Measurements from ENCODE around the gene ZRANB3. TPM values are rescaled to one million over a fixed set of nuclear protein-coding genes. Genes with fewer than 3 reads are reported as not detected.
"Not testable (repeated sequence)": the region's sequence is repeated elsewhere in the genome, so short reads cannot be mapped to it uniquely, and the experiment has no call there.

ZRANB3 gene
- total RNA-seq, 1 donor from 2014 or later, result 1.7 TPM

DNA sequence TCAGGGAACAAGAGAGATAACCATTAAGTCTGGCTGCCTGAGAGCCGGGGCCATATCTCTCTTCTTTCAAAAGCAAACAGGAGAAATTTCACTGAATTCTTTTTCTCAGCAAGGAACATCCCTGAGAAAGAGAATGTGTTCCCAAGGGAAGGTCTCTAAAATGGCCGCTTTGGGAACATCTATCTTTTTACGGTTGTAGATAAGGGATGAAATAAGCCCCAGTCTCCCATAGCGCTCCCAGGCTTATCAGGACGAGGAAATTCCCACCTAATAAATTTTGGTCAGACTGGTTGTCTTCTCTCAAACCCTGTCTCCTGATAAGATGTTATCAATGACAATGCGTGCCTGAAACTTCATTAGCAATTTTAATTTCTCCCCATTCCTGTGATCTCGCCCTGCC lies 32.4 kb downstream of the ZRANB3 start:
- intact Hi-C loops (cut with DNase I); ATAC-seq (ENCODE audit: poor library complexity); DNase-seq: not testable (repeated sequence)

DNA sequence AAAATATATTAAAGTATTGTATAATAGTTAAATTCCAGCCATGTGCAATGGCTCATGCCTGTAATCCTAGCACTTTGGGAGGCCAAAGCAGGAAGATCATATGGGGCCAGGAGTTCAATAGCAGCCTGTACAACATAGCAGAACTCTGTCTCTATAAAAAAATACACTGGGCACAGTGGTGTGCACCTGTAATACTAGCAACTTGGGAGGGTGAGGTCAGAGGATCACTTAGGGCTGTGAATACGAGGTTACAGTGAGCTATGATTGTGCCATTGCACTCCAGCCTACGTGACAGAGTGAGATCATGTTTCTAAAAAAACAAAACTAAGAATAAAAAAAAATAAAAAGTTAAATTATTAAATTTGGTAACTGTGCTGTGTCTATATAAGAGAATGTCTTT lies 36.1 kb downstream of the ZRANB3 start:
- intact Hi-C loops (cut with DNase I), result no loop called here
- ATAC-seq (ENCODE audit: poor library complexity) (no peak), DNase-seq (no peak)

DNA sequence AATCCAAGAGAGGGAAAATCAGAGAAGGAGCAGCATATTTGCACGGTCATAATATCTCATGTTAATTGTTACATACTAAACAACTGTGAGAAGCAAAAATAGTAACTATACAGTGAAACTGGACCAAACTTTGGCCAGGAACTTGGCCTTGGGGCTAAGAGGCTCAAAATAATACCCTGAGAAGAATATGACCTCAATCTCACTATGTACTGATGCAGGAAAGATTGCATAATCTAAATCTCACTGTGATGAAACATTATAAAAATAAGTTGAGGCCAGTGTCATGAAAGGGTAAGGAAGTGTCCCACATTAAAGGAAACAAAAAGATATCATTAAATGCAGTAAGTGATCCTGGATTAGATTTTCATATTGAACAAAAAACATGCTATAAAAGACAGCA lies 36.5 kb downstream of the ZRANB3 start:
- ATAC-seq (ENCODE audit: poor library complexity) (no peak), DNase-seq (no peak)
- intact Hi-C loops (cut with DNase I), result no loop called here

DNA sequence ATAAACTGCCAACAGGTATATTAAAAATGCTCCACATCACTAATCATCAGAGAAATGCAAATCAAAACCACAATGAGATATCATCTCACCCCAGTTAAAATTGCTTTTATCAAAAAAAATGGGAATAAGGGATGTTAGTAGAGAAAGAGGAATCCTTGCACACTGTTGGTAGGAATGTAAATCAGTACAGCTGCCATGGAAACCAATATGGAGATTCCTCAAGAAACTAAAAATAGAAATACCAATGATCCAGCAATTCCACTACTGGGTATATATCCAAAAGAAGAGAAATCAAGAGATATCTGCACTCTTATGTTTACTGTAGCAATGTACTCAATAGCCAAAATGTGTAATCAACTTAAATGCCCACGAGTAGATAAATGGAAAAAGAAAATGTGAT lies 40.6 kb downstream of the ZRANB3 start:
- DNase-seq (no peak), ATAC-seq (ENCODE audit: poor library complexity) (no peak)
- intact Hi-C loops (cut with DNase I), result no loop called here

DNA sequence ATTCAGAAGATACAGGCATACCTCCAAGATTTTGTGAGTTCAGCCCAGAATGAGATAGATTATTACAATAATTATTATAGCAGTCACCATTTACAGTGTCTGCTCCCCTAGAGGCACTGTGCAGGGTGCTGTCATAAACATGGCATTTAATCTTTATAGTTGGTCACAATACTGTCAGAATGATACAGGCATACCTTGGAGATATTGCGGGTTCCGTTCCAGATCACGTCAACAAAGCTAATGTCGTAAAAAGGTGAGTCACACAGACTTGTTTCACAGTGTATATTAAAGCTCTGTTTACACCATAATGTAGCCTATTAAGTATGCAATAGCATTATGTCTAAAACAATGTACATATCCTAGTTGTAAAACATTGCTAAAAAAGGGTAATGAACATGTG lies 45.6 kb downstream of the ZRANB3 start:
- DNase-seq (no peak), ATAC-seq (ENCODE audit: poor library complexity) (no peak)
- intact Hi-C loops (cut with DNase I), result no loop called here

DNA sequence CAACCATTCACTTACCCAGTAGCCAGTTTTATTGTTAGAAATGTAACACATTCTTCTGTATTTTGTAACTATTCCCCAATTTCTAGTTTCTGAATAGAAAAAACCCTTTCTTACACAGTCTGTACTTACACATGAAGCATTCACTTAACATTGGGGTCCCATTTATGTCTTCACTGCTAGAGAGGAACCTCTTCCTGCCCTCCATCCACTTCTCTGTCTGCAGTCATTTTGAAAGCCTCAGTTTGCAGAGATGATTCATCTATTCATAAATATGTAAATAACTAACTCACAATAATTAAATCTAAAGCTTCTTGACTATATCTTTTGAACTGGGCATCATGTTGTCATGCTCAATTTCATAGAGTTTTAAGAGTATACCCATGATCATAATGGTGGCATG lies 55.9 kb downstream of the ZRANB3 start:
- DNase-seq (no peak), ATAC-seq (ENCODE audit: poor library complexity) (no peak)
- intact Hi-C loops (cut with DNase I), result no loop called here

DNA sequence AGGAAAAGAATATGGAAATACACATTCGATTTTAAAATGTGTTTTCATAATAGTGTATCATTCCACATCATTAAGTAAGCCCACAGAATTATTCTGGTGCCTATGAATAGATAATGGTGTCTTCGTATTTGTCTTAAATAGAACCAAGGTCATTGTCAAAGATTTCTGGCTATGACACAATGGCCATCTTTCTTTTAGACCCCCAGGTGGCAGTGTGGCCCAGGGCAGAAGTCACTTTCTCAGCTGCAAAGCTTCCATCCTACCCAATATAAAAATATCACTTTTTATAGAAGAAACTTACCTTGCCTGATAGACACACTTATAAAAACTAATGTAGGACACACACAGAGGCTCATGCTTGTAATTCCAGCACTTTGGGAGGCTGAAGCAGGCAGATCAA lies 57.5 kb downstream of the ZRANB3 start:
- ATAC-seq (ENCODE audit: poor library complexity), result no peak
- intact Hi-C loops (cut with DNase I), result no loop called here
- no peak for DNase-seq

DNA sequence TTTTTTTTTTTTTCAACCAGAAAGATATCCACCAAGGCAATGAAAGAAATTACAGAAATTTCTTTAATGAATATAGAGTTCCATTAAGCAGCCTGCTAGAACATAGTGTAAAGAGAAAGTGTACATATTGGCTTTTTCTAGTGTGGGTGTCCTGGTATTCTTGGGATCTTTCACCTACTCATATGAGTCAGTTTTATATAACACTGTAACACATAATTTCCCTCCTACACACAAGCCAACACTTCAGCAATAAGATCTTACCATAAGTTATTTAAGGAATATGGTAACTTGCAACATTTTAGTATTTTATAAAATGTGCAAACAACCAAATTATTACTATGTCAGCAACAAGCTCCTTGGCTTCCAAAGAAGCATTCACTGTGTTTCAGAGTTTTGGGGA lies 59.9 kb downstream of the ZRANB3 start:
- ATAC-seq (ENCODE audit: poor library complexity) (no peak), DNase-seq (no peak)
- intact Hi-C loops (cut with DNase I), result no loop called here

DNA sequence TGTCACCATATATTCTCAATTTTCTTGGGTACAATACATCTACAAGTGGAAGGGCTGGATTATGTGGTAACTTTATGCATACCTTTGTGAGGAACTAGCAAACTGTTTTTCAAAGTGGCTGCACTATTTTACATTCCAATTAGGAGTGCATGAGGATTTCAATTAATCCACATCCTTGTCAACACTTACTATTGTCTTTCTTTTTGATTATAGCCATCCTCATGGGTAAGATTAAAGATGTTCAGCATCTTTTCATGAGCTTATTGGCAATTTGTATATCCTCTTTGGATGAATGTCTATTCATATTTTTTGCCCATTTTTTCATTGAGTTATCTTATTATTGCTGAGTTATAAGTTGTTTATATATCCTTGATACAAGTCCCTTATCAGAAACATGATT lies 73.7 kb downstream of the ZRANB3 start:
- DNase-seq (no peak), ATAC-seq (ENCODE audit: poor library complexity) (no peak)
- intact Hi-C loops (cut with DNase I), result no loop called here

DNA sequence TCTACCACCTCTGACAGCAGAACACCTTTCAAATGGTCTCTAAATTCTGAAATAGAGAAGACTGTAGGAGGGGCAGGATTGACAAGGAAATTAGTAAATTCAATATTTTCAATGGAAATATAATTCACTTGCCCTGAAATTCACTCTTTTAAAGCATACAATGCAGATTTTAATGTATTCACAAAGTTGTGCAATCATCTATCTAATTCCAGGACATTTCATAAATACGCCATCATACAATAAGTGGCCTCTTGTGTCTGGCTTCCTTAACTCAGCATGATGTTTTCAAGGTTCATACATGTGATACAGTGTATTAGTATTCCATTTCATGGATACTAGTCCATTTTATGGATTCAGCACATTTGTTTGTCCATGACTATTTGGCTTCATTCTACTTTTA lies 74.2 kb downstream of the ZRANB3 start:
- intact Hi-C loops (cut with DNase I), result no loop called here
- ATAC-seq (ENCODE audit: poor library complexity) (no peak), DNase-seq (no peak)

DNA sequence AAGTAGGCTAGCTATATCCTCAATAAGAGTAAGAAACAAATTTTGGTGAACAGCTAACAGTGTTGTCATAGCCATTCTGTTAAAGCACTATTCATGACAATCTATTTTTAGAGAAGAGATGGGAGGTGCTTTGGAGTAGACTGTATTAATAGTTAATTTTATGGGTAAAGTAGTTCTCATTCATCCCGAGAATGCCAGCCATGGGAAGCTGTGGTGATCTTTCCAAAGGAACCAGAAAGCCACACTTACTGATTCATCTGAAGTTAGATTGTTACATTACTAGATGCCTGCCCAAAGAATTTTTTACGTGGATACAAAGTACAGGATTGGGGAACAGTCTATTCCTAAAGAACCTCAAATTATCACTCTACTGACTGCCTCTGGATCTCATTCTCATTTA lies 74.6 kb downstream of the ZRANB3 start:
- intact Hi-C loops (cut with DNase I), result no loop called here
- no peak for DNase-seq
- ATAC-seq (ENCODE audit: poor library complexity), result no peak

DNA sequence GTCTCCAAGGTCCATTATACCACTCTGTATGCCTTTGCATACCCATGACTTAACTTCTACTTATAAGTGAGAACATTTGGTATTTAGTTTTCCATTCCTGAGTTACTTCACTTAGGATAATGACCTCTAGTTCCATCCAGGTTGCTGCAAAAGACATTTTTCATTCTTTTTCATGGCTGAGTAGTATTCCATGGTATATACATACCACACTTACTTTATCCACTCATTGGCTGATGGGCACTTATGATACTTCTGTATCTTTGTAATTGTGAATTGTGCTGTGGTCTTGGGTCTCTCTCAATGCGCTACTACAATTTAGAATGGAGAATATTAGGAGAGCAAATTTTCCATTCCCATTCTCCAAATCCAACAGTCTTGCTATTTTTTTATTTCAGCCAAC lies 76.4 kb downstream of the ZRANB3 start:
- no peak for ATAC-seq (ENCODE audit: poor library complexity)
- intact Hi-C loops (cut with DNase I), result no loop called here
- DNase-seq, result no peak

DNA sequence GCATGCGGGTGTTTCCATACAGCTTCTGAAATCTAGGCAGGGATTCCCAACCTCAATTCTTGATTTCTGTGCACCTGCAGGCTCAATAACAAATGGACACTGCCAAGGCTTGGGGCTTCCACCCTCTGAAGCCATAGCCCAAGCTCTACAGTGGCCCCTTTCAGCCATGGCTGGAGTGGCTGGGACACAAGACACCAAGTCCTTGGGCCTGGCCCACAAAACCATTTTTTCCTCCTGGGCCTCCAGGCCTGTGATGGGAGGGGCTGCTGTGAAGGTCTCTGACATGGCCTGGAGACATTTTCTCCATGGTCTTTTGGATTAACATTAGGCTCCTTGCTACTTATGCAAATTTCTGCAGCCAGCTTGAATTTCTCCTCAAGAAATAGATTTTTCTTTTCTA lies 78.0 kb downstream of the ZRANB3 start:
- DNase-seq; ATAC-seq (ENCODE audit: poor library complexity); intact Hi-C loops (cut with DNase I): not testable (repeated sequence)

DNA sequence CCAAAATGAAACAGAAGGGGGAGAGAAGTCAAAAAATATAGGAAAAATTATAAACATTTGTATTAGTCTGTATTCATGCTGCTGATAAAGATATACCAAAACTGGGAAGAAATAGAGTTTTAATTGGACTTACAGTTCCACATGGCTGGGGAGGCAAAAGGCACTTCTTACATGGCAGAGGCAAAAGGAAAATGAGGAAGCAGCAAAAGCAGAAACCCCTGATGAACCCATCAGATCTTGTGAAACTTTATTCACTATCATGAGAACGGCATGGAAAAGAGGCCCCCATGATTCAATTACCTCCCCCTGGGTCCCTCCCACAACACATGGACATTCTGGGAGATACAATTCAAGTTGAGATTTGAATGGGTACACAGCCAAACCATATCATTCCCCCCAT lies 79.1 kb downstream of the ZRANB3 start:
- no peak for DNase-seq
- ATAC-seq (ENCODE audit: poor library complexity), result no peak
- intact Hi-C loops (cut with DNase I), result no loop called here

DNA sequence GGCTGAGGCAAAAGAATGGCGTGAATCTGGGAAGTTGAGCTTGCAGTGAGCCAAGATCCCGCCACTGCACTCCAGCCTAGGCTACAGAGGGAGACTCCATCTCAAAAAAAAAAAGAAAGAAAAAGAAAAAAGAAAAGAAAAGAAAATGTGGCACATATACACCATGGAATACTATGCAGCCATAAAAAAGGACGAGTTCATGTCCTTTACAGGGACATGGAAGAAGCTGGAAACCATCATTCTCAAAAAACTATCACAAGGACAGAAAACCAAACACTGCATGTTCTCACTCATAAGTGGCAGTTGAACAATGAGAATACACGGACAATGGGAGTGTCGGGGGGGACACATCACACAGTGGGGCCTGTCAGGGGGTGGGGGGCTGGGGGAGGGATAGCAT lies 88.0 kb downstream of the ZRANB3 start:
- ATAC-seq (ENCODE audit: poor library complexity); DNase-seq; intact Hi-C loops (cut with DNase I): not testable (repeated sequence)

DNA sequence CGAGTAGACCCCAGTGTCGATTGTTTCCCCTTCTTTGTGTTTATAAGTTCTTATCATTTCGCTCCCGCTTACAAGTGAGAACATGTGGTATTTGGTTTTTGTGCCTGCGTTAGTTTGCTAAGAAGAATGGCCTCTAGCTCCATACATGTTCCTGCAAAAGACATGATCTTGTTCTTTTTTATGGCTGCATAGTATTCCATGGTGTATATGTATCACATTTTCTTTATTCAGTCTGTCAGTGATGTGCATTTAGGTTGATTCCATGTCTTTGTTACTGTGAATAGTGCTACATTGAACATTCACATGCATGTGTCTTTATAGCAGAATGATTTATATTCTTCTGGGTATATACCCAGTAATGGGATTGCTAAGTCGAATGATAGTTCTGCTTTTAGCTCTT lies 95.9 kb downstream of the ZRANB3 start:
- DNase-seq; intact Hi-C loops (cut with DNase I); ATAC-seq (ENCODE audit: poor library complexity): not testable (repeated sequence)

DNA sequence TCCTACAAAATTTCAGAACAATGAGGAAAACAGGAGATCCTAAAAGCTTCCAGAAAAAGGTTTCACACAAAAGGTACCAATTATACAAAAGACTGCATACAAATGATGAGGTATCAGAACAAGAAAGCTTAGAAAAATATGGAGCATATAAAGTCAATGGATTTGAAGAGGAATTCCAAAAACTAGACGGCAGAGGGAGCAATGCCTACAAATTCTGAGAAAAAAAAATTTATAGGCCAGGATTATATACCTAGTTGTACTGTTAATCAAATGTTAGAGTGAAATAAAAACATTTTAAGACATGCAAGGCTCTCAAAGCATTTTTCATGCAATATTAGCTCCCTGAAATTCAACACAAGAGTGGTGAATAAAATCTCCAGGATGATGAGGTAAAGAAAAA lies 106.2 kb downstream of the ZRANB3 start:
- intact Hi-C loops (cut with DNase I), result no loop called here
- no peak for DNase-seq
- ATAC-seq (ENCODE audit: poor library complexity), result no peak

DNA sequence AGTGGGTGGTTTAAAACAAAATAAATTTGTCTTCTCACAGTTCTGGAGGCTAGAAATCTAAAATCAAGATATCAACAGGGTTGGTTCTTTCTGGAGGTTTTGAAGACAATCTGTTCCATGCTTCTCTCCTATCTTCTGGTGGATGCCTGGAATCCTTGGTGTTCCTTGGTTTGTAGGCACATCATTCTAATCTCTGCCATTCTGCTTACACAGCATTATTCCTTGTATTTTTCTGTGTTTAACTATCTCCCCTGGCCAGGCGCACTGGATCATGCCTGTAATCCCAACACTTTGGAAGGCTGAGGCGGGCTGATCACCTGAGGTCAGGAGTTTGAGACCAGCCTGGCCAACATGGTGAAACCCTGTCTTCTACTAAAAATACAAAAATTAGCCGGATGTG lies 108.1 kb downstream of the ZRANB3 start:
- intact Hi-C loops (cut with DNase I), result no loop called here
- ATAC-seq (ENCODE audit: poor library complexity), result no peak
- DNase-seq, result no peak

DNA sequence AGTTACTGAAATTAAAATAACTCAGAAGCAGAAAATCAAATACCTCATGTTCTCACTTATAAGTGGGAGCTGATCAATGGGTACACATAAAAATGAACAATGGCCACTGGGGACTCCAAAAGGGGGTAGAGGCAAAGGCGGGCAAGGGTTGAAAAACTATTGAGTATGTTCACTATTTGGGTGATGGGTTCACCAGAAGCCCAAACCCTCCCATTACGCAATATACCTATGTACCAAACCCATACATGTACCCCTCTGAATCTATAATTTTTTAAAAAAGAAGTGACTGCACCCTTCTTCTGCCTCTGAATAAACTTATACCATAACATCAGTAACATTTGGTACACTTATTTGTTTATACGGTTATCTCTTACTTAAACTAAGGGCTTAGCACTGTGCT lies 119.4 kb downstream of the ZRANB3 start:
- intact Hi-C loops (cut with DNase I), result no loop called here
- no peak for DNase-seq
- ATAC-seq (ENCODE audit: poor library complexity), result no peak

DNA sequence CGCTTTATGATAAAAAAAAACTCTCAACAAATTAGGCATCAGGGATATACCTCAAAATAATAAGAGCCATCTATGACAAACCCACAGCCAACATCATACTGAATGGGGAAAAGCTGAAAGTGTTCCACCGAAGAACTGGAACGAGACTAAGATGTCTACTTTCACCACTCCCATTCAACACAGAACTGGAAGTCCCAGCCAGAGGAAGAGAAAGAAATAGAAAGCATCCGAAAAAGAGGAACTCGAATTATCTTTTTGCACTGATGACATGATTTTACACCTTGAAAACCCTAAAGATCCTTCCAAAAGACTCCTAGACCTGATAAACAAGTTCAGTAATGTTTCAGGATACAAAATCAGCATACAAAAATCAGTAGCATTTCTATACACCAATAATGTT lies 121.6 kb downstream of the ZRANB3 start:
- intact Hi-C loops (cut with DNase I), result no loop called here
- DNase-seq, result no peak
- no peak for ATAC-seq (ENCODE audit: poor library complexity)

DNA sequence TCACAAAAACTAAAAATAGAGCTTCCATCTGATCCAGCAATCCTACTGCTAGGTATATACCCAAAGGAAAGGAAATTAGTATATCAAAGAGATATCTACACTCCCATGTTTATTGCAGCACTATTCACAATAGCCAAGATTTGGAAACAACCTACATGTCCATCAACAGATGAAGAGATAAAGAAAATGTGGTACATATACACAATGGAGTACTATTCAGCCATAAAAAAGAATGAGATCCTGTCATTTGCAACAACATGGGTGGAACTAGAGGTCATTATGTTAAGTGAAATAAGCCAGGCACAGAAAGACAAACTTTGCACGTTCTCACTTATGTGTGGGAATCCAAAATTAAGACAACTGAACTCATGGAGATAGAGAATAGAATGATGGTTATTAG lies 134.8 kb downstream of the ZRANB3 start:
- intact Hi-C loops (cut with DNase I); DNase-seq; ATAC-seq (ENCODE audit: poor library complexity): not testable (repeated sequence)

DNA sequence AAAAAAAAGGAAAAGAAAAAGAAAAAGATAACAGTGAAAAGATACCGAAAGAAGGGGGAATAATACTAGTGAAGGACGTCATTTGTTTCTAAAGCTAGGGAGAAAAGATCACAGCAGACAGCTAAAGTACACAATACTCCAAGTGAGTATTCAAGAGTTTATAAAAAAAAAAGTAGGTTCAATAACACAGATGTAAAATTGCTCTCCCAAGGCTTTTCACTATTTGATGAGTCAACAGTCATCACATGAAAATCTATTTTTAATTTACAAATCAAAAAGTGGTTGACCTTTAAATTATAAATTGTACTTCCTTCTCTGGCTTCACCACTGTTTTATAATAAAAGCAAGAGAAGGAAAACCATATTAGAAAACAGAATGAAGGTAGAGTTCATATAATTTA lies 144.0 kb downstream of the ZRANB3 start:
- intact Hi-C loops (cut with DNase I), result no loop called here
- DNase-seq (no peak), ATAC-seq (ENCODE audit: poor library complexity) (no peak)
